K562 (cell line): ENCODE data around the gene YOD1. TPM values are rescaled to one million over a fixed set of nuclear protein-coding genes. Genes with fewer than 3 reads are reported as not detected.

Experiments used
- ARID1B ChIP-seq: fragments of 450-650 bp; IDR thresholded peaks from 2 replicates; pipeline ENCODE4 v1.6.1; 2016; ENCODE audit warnings: antibody characterized with exemption, mild to moderate bottlenecking, inconsistent platforms
- BCOR ChIP-seq: fragments of 450-650 bp; IDR thresholded peaks from 2 replicates; pipeline ENCODE4 v1.6.1; 2016
- CHD1 ChIP-seq: fragments of 200-600 bp; sonication (generic); IDR thresholded peaks from one replicate; pipeline ENCODE4 v1.6.1; 2012; ENCODE audit warnings: mild to moderate bottlenecking, moderate library complexity, low read length, inconsistent platforms
- CHD2 ChIP-seq: IDR thresholded peaks from 2 replicates; pipeline ENCODE4 v1.6.1; 2011; ENCODE audit warnings: low read depth, low read length
- DDX20 ChIP-seq: fragments of 450-650 bp; IDR thresholded peaks from 2 replicates; pipeline ENCODE4 v1.6.1; 2016; ENCODE audit warnings: missing genetic modification characterization, low read depth, mild to moderate bottlenecking, missing compliant biosample characterization, moderate library complexity
- E2F3 ChIP-seq: fragments of 250-450 bp; sonication (Bioruptor Pico); IDR thresholded peaks from 2 replicates; pipeline ENCODE4 v1.4.0; 2020; ENCODE audit warnings: mild to moderate bottlenecking
- FOXA3 ChIP-seq, 2 experiments: fragments of 450-650 bp in 1 of 2; sonication (generic) in 1 of 2; formaldehyde crosslinking; IDR thresholded peaks in 1 of 2; conservative IDR thresholded peaks in 1 of 2; 2 replicates each; pipeline versions ENCODE4 v1.4.0 to v1.8.0; 2020 to 2022; ENCODE audit warnings: mild to moderate bottlenecking in 2 of 2, missing genetic modification reagents in 1 of 2
- HEY1 ChIP-seq: fragments of 250-450 bp; sonication (Bioruptor Pico); IDR thresholded peaks from 2 replicates; pipeline ENCODE4 v1.5.0; 2020; ENCODE audit warnings: mild to moderate bottlenecking, moderate library complexity, borderline replicate concordance
- HSF4 ChIP-seq: fragments of 250-450 bp; sonication (Bioruptor Pico); IDR thresholded peaks from 2 replicates; pipeline ENCODE4 v2.1.2; 2022; ENCODE audit warnings: mild to moderate bottlenecking, moderate library complexity, borderline replicate concordance
- NR2F6 ChIP-seq: fragments of 450-650 bp; formaldehyde crosslinking; IDR thresholded peaks from 2 replicates; pipeline ENCODE4 v1.4.0; 2020; ENCODE audit warnings: mild to moderate bottlenecking
- PCBP1 ChIP-seq: fragments of 200-400 bp; formaldehyde crosslinking; IDR thresholded peaks from 2 replicates; pipeline ENCODE4 v1.6.1; 2018; ENCODE audit warnings: mild to moderate bottlenecking, low read depth, low read length; ENCODE audit not compliant: poor library complexity, severe bottlenecking
- PHTF2 ChIP-seq: fragments of 250-450 bp; sonication (Bioruptor Pico); IDR thresholded peaks from 2 replicates; pipeline ENCODE4 v1.5.0; 2021; ENCODE audit warnings: mild to moderate bottlenecking
- PML ChIP-seq: IDR thresholded peaks from 2 replicates; pipeline ENCODE4 v1.6.1; 2012; ENCODE audit warnings: low read length, inconsistent platforms
- POLR2G ChIP-seq: fragments of 200-400 bp; formaldehyde crosslinking; IDR thresholded peaks from 2 replicates; pipeline ENCODE4 v1.6.1; 2017; ENCODE audit warnings: low read depth, mild to moderate bottlenecking, antibody characterized with exemption, low read length, moderate library complexity
- RBBP5 ChIP-seq: fragments of 200-600 bp; sonication (generic); IDR thresholded peaks from 2 replicates; pipeline ENCODE4 v1.6.1; 2012; ENCODE audit warnings: borderline replicate concordance, mild to moderate bottlenecking, low read length, control low read depth, inconsistent platforms; ENCODE audit not compliant: insufficient read depth, poor library complexity, severe bottlenecking
- RFX5 ChIP-seq: IDR thresholded peaks from 2 replicates; pipeline ENCODE4 v1.6.1; 2011; ENCODE audit warnings: low read depth, mild to moderate bottlenecking, improper control_type of control experiment, low read length
- TAF15 ChIP-seq: fragments of 200-400 bp; formaldehyde crosslinking; IDR thresholded peaks from 2 replicates; pipeline ENCODE4 v1.6.1; 2017; ENCODE audit warnings: mild to moderate bottlenecking, low read depth, low read length, moderate library complexity
- TARDBP ChIP-seq: fragments of 450-650 bp; IDR thresholded peaks from 2 replicates; pipeline ENCODE4 v1.6.1; 2016
- ZBTB49 ChIP-seq: sonication (generic); formaldehyde crosslinking; IDR thresholded peaks from 2 replicates; pipeline ENCODE4 v1.8.0; 2022; ENCODE audit warnings: missing genetic modification reagents, mild to moderate bottlenecking, borderline replicate concordance
- ZNF197 ChIP-seq: fragments of 200-800 bp; sonication (Bioruptor generic); IDR thresholded peaks from 2 replicates; pipeline ENCODE4 v1.6.1; 2016; ENCODE audit warnings: low read depth, missing genetic modification characterization, missing compliant biosample characterization
- ZNF239 ChIP-seq: fragments of 250-450 bp; sonication (Bioruptor Pico); IDR thresholded peaks from 2 replicates; pipeline ENCODE4 v1.4.0; 2020; ENCODE audit warnings: mild to moderate bottlenecking
- ZNF445 ChIP-seq: fragments of 250-450 bp; sonication (Bioruptor Pico); IDR thresholded peaks from 2 replicates; pipeline ENCODE4 v1.4.0; 2020; ENCODE audit warnings: low read depth, mild to moderate bottlenecking, moderate library complexity
- ZNF766 ChIP-seq: fragments of 200-800 bp; sonication (Bioruptor generic); conservative IDR thresholded peaks from 2 replicates; pipeline ENCODE4 v1.6.1; 2016; ENCODE audit warnings: missing genetic modification characterization, missing compliant biosample characterization
- polyA plus RNA-seq, 8 experiments: library from polyadenylated mRNA; depleted of rRNA in 4 of 8; stranded (reverse) in 5 of 8; unstranded in 3 of 8; fragments of >200 nt; fragmentation: Nextera tagmentation in 2 of 8; fragmentation: Illumina TruSeq in 1 of 8; extraction: Ambion mirVana in 2 of 8; extraction: Trizol in 1 of 8; gene quantifications; 2 replicates each; pipeline versions ENCODE4 v1.2.1 to v1.2.3, GENCODE V29; 2011 to 2014; ENCODE audit warnings: inconsistent platforms in 1 of 8, missing spikeins in 1 of 8
- total RNA-seq, 7 experiments: library from RNA; depleted of rRNA in 6 of 7; stranded (reverse); fragments of >200 nt in 6 of 7; fragmentation: Illumina TruSeq in 2 of 7; extraction: Trizol in 2 of 7; gene quantifications; 2 replicates each; pipeline versions ENCODE4 v1.2.1 to v1.2.3, GENCODE V29; 2011 to 2021; ENCODE audit warnings: low replicate concordance in 1 of 7
- TF ChIP-seq, protein P1 (sequence below): fragments of 250-450 bp; sonication (Bioruptor Pico); IDR thresholded peaks from 2 replicates; pipeline ENCODE4 v1.8.0; 2022; ENCODE audit warnings: moderate library complexity, mild to moderate bottlenecking, inconsistent platforms
- TF ChIP-seq, protein P2 (sequence below), 2 experiments: fragments of 450-650 bp in 1 of 2; sonication (generic) in 1 of 2; formaldehyde crosslinking; conservative IDR thresholded peaks; 2 replicates each; pipeline versions ENCODE4 v1.4.0 to v1.8.1; 2020 to 2022; ENCODE audit warnings: mild to moderate bottlenecking in 1 of 2, missing genetic modification reagents in 1 of 2

Gene YOD1
- total and polyA plus RNA-seq, 9 of the 15 experiments (the other 6 are each of a cell fraction or from before 2014, with no cell fraction given), result 18.2 to 78.1 (median 46.9) TPM

DNA sequence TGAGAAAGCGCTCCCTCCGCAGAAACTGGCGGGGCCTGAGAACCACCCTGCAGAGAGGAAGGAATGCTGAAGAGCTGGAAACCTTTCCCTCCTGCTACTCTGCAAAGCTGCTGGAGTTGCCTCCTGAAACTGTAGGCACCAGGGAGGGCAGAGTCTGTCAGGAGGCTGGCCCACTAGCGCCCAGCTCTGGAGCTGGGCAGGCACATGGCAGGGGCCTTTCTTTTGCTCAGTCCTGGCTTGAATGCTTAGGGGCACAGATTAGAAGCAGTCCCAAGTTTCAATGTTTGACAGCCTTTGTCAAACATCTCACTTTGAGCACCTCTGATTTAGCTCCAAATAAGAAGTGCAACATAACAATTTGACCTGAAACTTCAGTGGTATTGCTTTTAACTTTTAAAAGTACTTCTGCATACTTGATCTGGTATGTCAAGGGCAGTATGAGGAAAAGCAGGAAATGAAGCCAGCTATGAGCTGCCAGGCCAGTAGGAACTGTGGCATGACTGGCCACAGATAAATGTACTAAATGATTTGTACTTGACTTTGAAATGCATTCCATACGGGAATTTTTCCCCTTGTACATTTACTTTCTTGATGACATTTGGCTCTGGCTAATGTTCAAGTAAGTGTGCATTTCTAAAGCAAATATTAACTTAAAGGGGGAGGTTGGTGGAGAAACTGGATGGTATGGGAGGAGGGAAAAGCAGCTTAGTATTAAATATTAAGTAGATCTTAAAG lies 25.7 kb downstream of the YOD1 start (continued):
- TF ChIP-seq ZBTB49 (CRISPR knock-in tag), result no peak
- peak; percentile 59; the same call in 1 of the 2 replicates for TF ChIP-seq HSF4
- TF ChIP-seq CHD1, result peak; percentile 42
- no peak for TF ChIP-seq RFX5
- TF ChIP-seq TARDBP, result no peak
- TF ChIP-seq PHTF2 (CRISPR knock-in tag), result no peak
- no peak for TF ChIP-seq PCBP1
- TF ChIP-seq CHD2, result no peak
- no peak for TF ChIP-seq RBBP5
- no peak for TF ChIP-seq POLR2G
- TF ChIP-seq ZNF766 (CRISPR knock-in tag), result no peak
- no peak for TF ChIP-seq PML
- TF ChIP-seq FOXA3 (CRISPR knock-in tag; conservative IDR thresholded peaks at IDR 0.05 in 1 of 2, IDR thresholded peaks at IDR 0.05 in 1 of 2), result peak in 1 of 2 experiments; percentile 2; a peak in 1 of 4 replicates
- no peak for TF ChIP-seq DDX20
- peak; percentile 66 for TF ChIP-seq E2F3
- TF ChIP-seq ARID1B, result no peak
- no peak; the same call in 1 of the 2 replicates for TF ChIP-seq ZNF197 (CRISPR knock-in tag)
- TF ChIP-seq, protein P1, sequence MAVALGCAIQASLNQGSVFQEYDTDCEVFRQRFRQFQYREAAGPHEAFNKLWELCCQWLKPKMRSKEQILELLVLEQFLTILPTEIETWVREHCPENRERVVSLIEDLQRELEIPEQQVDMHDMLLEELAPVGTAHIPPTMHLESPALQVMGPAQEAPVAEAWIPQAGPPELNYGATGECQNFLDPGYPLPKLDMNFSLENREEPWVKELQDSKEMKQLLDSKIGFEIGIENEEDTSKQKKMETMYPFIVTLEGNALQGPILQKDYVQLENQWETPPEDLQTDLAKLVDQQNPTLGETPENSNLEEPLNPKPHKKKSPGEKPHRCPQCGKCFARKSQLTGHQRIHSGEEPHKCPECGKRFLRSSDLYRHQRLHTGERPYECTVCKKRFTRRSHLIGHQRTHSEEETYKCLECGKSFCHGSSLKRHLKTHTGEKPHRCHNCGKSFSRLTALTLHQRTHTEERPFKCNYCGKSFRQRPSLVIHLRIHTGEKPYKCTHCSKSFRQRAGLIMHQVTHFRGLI (CRISPR knock-in tag), result peak; percentile 81
- peak; percentile 62 for TF ChIP-seq ZNF239 (CRISPR knock-in tag)
- TF ChIP-seq BCOR, result no peak
- peak; percentile 14; the same call in 1 of the 2 replicates for TF ChIP-seq HEY1
- TF ChIP-seq NR2F6 (CRISPR knock-in tag), result no peak
- no peak for TF ChIP-seq TAF15
- peak; percentile 69; the same call in 1 of the 2 replicates for TF ChIP-seq ZNF445
- TF ChIP-seq, protein P2, sequence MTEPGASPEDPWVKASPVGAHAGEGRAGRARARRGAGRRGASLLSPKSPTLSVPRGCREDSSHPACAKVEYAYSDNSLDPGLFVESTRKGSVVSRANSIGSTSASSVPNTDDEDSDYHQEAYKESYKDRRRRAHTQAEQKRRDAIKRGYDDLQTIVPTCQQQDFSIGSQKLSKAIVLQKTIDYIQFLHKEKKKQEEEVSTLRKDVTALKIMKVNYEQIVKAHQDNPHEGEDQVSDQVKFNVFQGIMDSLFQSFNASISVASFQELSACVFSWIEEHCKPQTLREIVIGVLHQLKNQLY (CRISPR knock-in tag; conservative IDR thresholded peaks at IDR 0.05), result no peak
